ENCODE measurements around the gene TXLNA. TPM values are rescaled to one million over a fixed set of nuclear protein-coding genes. Genes with fewer than 3 reads are reported as not detected.
A peak's percentile ranks its signal among the peaks of the same experiment; 100 is the strongest.

The TXLNA gene
- polyA plus RNA-seq, 2 donors, result 10.2 to 13.5 TPM

DNA sequence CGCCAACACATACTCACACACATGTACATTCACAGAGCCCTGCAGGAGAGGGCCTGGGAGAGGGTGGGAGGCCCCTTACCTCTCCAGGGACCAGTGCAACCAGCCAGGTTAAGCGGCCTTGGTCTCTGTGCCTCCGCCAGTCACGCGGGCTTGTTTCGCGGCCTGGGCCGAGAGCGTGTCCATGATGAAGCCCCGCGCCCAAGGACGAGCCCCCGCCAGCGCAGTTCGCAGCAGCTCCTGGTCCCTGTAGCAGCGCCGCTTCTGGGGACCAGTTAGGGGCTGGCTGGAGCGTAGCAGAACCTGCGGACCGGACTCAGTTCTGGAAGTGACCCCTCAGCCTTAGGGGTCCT, 60.3 kb downstream of the TXLNA start:
- no peaks in the 10 kb centered on the region for H3K9me3 ChIP-seq (ENCODE audit: control insufficient read depth in 2 of 2, insufficient read depth in 1 of 2, low read depth in 1 of 2, low read length in 1 of 2)
- H3K4me1 ChIP-seq (ENCODE audit: control insufficient read depth in 2 of 2, insufficient read depth in 2 of 2, low read length in 1 of 2), result peaks cover 6 to 9% of the 10 kb centered on the region in 2 donors
- 48 to 51% methylated on average over 20 of the region's 20 CpGs for WGBS, 2 donors
- peak overlapping the region in 1 of 2 donors; percentile 66 for H3K27ac ChIP-seq (ENCODE audit: low read depth in 2 of 2, low read length in 1 of 2)
- H3K4me3 ChIP-seq (ENCODE audit: low read depth in 1 of 2, low read length in 2 of 2), result peak overlapping the region; percentile 56 to 60
- H3K27me3 ChIP-seq (ENCODE audit: control insufficient read depth in 1 of 2, insufficient read depth in 2 of 2, low read length in 2 of 2), result no peaks in the 10 kb centered on the region
- H3K36me3 ChIP-seq (ENCODE audit: control insufficient read depth in 2 of 2, insufficient read depth in 2 of 2, low read length in 1 of 2), result no peaks in the 10 kb centered on the region

DNA sequence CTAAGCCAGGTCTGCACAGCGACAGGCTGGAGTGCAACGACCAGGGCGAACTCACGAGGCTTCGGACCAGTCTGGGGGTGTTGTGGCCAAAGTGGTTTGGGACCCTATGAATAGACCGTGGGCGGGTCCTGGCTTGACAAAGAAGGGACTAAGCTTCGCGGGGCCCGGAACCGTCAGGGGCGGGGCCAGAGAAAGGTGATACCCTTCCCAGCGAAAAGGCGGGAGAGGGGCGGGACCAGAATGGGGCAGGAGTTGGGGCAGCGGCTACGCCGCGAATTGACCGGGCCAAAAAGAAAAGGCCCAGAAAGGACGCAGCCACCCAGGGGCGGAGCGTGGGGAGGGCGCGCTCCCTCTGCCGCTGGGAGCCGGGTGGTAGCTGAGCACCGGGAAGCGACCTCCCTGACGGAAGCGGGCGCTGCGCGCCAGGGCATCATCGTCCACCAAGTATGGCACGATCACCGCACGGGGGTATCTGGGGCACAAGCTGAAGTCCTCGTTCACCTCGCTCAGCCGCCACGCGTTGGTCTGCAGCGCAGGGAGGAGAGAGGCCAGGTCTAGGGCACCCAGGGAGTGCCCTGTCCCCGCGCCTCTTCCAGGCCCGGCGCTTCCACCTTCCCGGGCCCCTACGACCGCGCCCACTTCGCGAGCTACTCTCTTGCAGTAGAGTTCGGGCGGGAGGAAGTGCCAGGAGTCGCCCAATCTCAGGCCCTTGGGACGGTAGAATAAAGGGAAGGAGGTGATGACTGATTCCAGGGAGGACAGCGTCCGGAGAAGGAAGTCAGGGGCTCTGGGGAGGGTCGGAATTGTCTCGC, 60.9 kb downstream of the TXLNA start:
- Histone ChIP-seq H3K27ac (ENCODE audit: low read depth in 2 of 2, low read length in 1 of 2) (peak overlapping the region; percentile 35 to 66), H3K9me3 (ENCODE audit: control insufficient read depth in 2 of 2, insufficient read depth in 1 of 2, low read depth in 1 of 2, low read length in 1 of 2) (no peaks in the 10 kb centered on the region), H3K4me3 (ENCODE audit: low read depth in 1 of 2, low read length in 2 of 2) (peak overlapping the region; percentile 56 to 60), H3K36me3 (ENCODE audit: control insufficient read depth in 2 of 2, insufficient read depth in 2 of 2, low read length in 1 of 2) (no peaks in the 10 kb centered on the region), H3K27me3 (ENCODE audit: control insufficient read depth in 1 of 2, insufficient read depth in 2 of 2, low read length in 2 of 2) (no peaks in the 10 kb centered on the region), H3K4me1 (ENCODE audit: control insufficient read depth in 2 of 2, insufficient read depth in 2 of 2, low read length in 1 of 2) (peaks cover 6 to 9% of the 10 kb centered on the region in 2 donors)
- 1 to 2% methylated on average over 56 to 62 of the region's 62 CpGs for WGBS, 2 donors

DNA sequence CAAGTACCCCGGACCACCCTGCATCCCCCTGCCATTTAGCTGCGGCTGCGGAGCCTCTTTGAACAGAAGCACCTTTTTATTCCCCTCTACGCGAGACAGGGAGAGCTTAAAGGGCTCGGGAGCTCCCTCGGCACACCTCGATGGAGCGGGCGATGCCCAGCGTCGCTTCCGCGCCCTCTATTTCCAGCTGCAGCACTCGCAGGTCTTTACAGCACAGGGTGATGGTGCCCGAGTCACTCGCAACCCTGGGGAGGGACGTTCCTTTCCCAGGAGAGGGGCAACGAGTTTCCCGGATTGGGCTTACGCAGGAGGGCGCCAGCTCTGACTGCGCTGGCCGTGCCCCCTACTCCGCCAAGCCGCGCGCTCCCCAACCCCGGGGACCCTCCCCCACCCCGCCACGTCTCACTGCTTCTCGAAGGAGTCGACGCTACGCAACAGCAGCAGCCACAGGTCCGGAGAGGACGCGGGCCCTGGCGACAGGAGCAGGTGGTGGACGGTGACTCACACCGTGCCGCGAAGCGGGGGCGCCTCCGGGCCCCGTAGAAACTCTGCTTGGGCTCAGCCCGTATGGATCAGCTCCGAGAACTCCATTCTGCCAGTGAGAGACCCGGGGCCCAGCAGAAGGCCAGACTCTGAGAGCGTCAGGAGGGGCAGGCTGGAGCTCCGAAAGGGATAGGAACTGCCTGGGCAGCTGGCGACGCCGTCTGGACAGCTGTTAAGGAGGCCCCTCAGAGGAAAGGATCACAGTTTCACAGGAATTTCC, 61.7 kb downstream of the TXLNA start:
- Histone ChIP-seq H3K9me3 (ENCODE audit: control insufficient read depth in 2 of 2, insufficient read depth in 1 of 2, low read depth in 1 of 2, low read length in 1 of 2) (no peaks in the 10 kb centered on the region), H3K27ac (ENCODE audit: low read depth in 2 of 2, low read length in 1 of 2) (peak overlapping the region; percentile 35 to 66), H3K27me3 (ENCODE audit: control insufficient read depth in 1 of 2, insufficient read depth in 2 of 2, low read length in 2 of 2) (no peaks in the 10 kb centered on the region), H3K36me3 (ENCODE audit: control insufficient read depth in 2 of 2, insufficient read depth in 2 of 2, low read length in 1 of 2) (no peaks in the 10 kb centered on the region), H3K4me1 (ENCODE audit: control insufficient read depth in 2 of 2, insufficient read depth in 2 of 2, low read length in 1 of 2) (peaks cover 4 to 9% of the 10 kb centered on the region in 2 donors), H3K4me3 (ENCODE audit: low read depth in 1 of 2, low read length in 2 of 2) (peak overlapping the region; percentile 56 to 60)
- 1 to 2% methylated on average over 54 to 55 of the region's 55 CpGs for WGBS, 2 donors

DNA sequence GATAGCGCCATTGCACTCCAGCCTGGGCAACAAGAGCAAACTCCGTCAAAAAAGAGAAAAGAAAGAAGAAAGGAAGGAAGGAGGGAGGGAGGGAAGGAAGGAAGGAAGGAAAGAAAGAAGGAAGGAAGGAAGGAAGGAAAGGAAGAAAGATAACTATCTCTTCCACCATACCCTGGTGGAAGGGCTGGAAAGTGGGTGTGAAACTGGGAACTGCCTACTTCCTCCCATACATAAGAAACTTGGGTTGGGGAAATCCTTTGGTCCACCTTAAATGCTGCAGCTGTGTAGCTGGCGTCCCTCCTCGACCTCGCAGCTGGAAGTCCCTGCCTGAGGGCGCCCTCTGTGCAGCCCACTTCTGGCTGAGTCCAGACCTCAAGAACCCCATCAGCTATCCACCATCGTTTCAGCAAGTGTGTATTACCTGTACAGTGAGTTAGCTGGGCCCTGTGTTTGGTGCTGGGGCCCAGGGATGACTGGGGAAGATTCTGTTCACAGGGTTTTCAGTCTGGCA, 62.9 kb downstream of the TXLNA start:
- Histone ChIP-seq H3K27ac (ENCODE audit: low read depth in 2 of 2, low read length in 1 of 2) (peak overlapping the region in 1 of 2 donors; percentile 9), H3K36me3 (ENCODE audit: control insufficient read depth in 2 of 2, insufficient read depth in 2 of 2, low read length in 1 of 2) (no peaks in the 10 kb centered on the region), H3K4me1 (ENCODE audit: control insufficient read depth in 2 of 2, insufficient read depth in 2 of 2, low read length in 1 of 2) (peaks cover 4 to 9% of the 10 kb centered on the region in 2 donors), H3K27me3 (ENCODE audit: control insufficient read depth in 1 of 2, insufficient read depth in 2 of 2, low read length in 2 of 2) (no peaks in the 10 kb centered on the region), H3K9me3 (ENCODE audit: control insufficient read depth in 2 of 2, insufficient read depth in 1 of 2, low read depth in 1 of 2, low read length in 1 of 2) (no peaks in the 10 kb centered on the region), H3K4me3 (ENCODE audit: low read depth in 1 of 2, low read length in 2 of 2) (no peak overlapping the region)
- WGBS, 2 donors, result 39 to 40% methylated on average over 7 of the region's 7 CpGs

DNA sequence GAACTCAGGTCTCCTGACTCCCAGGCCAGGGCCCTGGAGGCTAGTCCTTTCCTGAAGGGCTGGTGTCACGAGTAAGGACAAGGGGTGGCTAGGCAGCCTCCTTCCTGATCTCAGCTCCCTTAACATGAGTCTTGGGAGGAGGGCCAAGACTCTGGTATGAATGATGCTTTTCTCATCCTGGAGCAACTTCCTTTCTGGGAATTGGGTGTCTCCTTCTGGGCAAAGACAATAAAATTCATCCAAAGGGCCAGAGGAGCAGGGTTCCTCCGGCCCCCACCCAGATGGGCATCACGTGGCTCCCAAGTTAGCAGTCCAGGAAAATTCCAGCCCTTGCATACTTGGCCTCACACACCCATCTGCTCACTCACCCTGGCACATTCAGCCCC, 67.4 kb downstream of the TXLNA start, which contains the start of gene FAM167B:
Gene FAM167B, plus strand, starts transcription at position 335 of the 386 bp plus-strand sequence. CDS start 200 bp downstream, outside the sequence.
- Histone ChIP-seq H3K9me3 (ENCODE audit: control insufficient read depth in 2 of 2, insufficient read depth in 1 of 2, low read depth in 1 of 2, low read length in 1 of 2) (peaks cover 0 to 3% of the 10 kb centered on the region in 2 donors), H3K4me3 (ENCODE audit: low read depth in 1 of 2, low read length in 2 of 2) (no peak within 1 kb of the TSS), H3K27ac (ENCODE audit: low read depth in 2 of 2, low read length in 1 of 2) (peak within 1 kb of the TSS; percentile 47 to 51), H3K4me1 (ENCODE audit: control insufficient read depth in 2 of 2, insufficient read depth in 2 of 2, low read length in 1 of 2) (peaks cover 0 to 5% of the 10 kb centered on the region in 2 donors), H3K27me3 (ENCODE audit: control insufficient read depth in 1 of 2, insufficient read depth in 2 of 2, low read length in 2 of 2) (no peaks in the 10 kb centered on the region), H3K36me3 (ENCODE audit: control insufficient read depth in 2 of 2, insufficient read depth in 2 of 2, low read length in 1 of 2) (no peaks in the 10 kb centered on the region)
- WGBS, 2 donors, result 40 to 72% methylated on average over 3 of the region's 3 CpGs

DNA sequence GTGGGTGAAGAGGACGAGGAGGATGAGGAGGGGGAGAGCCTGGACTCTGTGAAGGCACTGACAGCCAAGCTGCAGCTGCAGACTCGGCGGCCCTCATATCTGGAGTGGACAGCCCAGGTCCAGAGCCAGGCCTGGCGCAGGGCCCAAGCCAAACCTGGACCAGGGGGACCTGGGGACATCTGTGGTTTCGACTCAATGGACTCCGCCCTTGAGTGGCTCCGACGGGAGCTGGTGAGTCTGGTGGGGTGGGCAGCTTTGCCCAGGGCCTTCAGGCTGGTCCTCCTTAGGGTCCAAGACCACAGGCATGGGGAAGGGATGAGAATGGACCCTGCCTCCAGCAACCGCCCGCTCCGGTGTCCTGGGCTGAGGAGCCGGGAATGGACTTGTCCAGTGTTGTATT, 68.0 kb downstream of the TXLNA start:
- WGBS, 2 donors, result 77 to 81% methylated on average over 12 of the region's 12 CpGs
- peak overlapping the region; percentile 0 to 47 for H3K27ac ChIP-seq (ENCODE audit: low read depth in 2 of 2, low read length in 1 of 2)
- H3K27me3 ChIP-seq (ENCODE audit: control insufficient read depth in 1 of 2, insufficient read depth in 2 of 2, low read length in 2 of 2), result no peaks in the 10 kb centered on the region

More for the DNA sequence above, 68.0 kb downstream of the TXLNA start:
- Histone ChIP-seq H3K4me3 (ENCODE audit: low read depth in 1 of 2, low read length in 2 of 2) (no peak overlapping the region), H3K4me1 (ENCODE audit: control insufficient read depth in 2 of 2, insufficient read depth in 2 of 2, low read length in 1 of 2) (peaks cover 0 to 5% of the 10 kb centered on the region in 2 donors), H3K36me3 (ENCODE audit: control insufficient read depth in 2 of 2, insufficient read depth in 2 of 2, low read length in 1 of 2) (no peaks in the 10 kb centered on the region), H3K9me3 (ENCODE audit: control insufficient read depth in 2 of 2, insufficient read depth in 1 of 2, low read depth in 1 of 2, low read length in 1 of 2) (peaks cover 0 to 3% of the 10 kb centered on the region in 2 donors)

Other genes with a start within 250 kb of the TXLNA start
- gene PTP4A2, start 241.3 kb upstream of the TXLNA start, polyA plus RNA-seq, result 10 to 100 TPM; 40.6 to 45.5 TPM
- 10 to 100 TPM; 55.1 to 63.4 TPM for gene KHDRBS1, start 165.8 kb upstream of the TXLNA start, polyA plus RNA-seq
- 1 to 10 TPM; 6.8 to 9.5 TPM for gene TMEM39B, start 106.7 kb upstream of the TXLNA start, polyA plus RNA-seq
- gene KPNA6, start 71.6 kb upstream of the TXLNA start, polyA plus RNA-seq, result 1 to 10 TPM; 6.9 to 9.9 TPM
- gene CCDC28B, start 20.9 kb downstream of the TXLNA start, polyA plus RNA-seq, result 1 to 10 TPM; 2.7 to 2.9 TPM
- 1 to 10 TPM; 1.5 to 1.6 TPM for gene IQCC, start 26.0 kb downstream of the TXLNA start, polyA plus RNA-seq
- under 1 TPM in 1 of 2 donors, not detected in 1; 0.06 TPM for gene DCDC2B, start 29.4 kb downstream of the TXLNA start, polyA plus RNA-seq
- gene TMEM234, start 42.7 kb downstream of the TXLNA start, polyA plus RNA-seq, result 10 to 100 TPM; 10.4 to 15.6 TPM
- gene EIF3I, start 42.7 kb downstream of the TXLNA start, polyA plus RNA-seq, result 100 to 1,000 TPM; 134 to 189 TPM
- gene FAM167B, start 67.5 kb downstream of the TXLNA start, polyA plus RNA-seq, result 1 to 10 TPM; 1.8 to 2.0 TPM
- gene LCK, start 71.6 kb downstream of the TXLNA start, polyA plus RNA-seq, result 1 to 10 TPM; 2.3 to 2.4 TPM
- 10 to 100 TPM; 43.8 to 90.3 TPM for gene HDAC1, start 112.4 kb downstream of the TXLNA start, polyA plus RNA-seq
- gene MARCKSL1, start 156.6 kb downstream of the TXLNA start, polyA plus RNA-seq, result 1 to 10 TPM; 3.6 to 6.0 TPM
- 1 to 10 TPM; 2.9 to 5.9 TPM for gene FAM229A, start 182.8 kb downstream of the TXLNA start, polyA plus RNA-seq
- under 1 TPM; 0.15 to 0.53 TPM for gene TSSK3, start 182.9 kb downstream of the TXLNA start, polyA plus RNA-seq
- gene BSDC1, start 214.8 kb downstream of the TXLNA start, polyA plus RNA-seq, result 10 to 100 TPM; 24.1 to 26.9 TPM

All from esophagus (tissue), 2 donors.